ENCODE measurements around the gene PTGS1. TPM values are rescaled to one million over a fixed set of nuclear protein-coding genes. Genes with fewer than 3 reads are reported as not detected.

Gene PTGS1
- total and polyA plus RNA-seq, 9 of the 15 experiments (the other 6 are each of a cell fraction or from before 2014, with no cell fraction given), result 3.4 to 12.9 (median 5.3) TPM

DNA sequence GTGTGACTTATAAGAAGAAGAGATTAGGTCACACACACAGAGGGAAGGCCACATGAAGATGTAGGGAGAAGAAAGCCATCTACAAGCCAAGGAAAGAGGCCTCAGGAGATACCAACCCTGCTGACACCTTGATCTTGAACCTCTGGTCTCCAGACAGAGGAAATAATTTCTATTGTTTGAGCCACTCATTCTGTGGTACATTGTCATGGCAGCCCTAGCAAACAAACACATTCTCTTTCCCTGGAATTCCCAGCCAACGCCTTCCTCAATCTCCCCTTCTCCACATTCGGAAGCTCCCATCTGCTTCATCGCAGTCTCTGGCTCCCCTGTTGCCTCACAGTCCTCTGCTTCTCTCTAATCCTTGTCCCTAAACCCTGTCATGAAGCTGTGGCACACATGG, 16.7 kb downstream of the PTGS1 start:
- Histone ChIP-seq H3K9me1 (ENCODE audit: control insufficient read depth, insufficient read depth, low read length) (no peaks in the 10 kb centered on the region), H3K4me3 (no peak overlapping the region), H4K20me1 (replicated peaks; ENCODE audit: control insufficient read depth, insufficient read depth, low read length) (no peaks in the 10 kb centered on the region), H3K4me2 (ENCODE audit: insufficient read depth, low read length) (no peak overlapping the region), H3K9me3 (replicated peaks; ENCODE audit: control insufficient read depth, insufficient read depth, low read depth, low read length) (no peaks in the 10 kb centered on the region; the same call in 1 of the 2 replicates), H3K36me3 (ENCODE audit: control insufficient read depth, insufficient read depth, low read length) (no peaks in the 10 kb centered on the region), H2AFZ (ENCODE audit: low read depth, low read length) (no peak overlapping the region), H3K4me1 (replicated peaks in 1 of 2; ENCODE audit: control insufficient read depth in 2 of 2, insufficient read depth in 2 of 2, low read length in 2 of 2) (peaks cover 0 to 4% of the 10 kb centered on the region in 2 experiments; a peak in 1 of 5 replicates), H3K27me3 (ENCODE audit: control insufficient read depth in 2 of 2, insufficient read depth in 2 of 2, low read length in 2 of 2) (peaks cover 0 to 6% of the 10 kb centered on the region in 2 experiments; a peak in 2 of 5 replicates), H3K79me2 (ENCODE audit: control insufficient read depth, insufficient read depth, low read length) (no peaks in the 10 kb centered on the region), H3K27ac (ENCODE audit: extremely low read depth, low read depth, low read length) (no peak overlapping the region), H3K9ac (ENCODE audit: insufficient read depth in 1 of 2, low read depth in 2 of 2, low read length in 2 of 2) (no peak overlapping the region)
- TF ChIP-seq BCOR (IDR thresholded peaks at IDR 0.05), result no peak
- TF ChIP-seq, protein P1, sequence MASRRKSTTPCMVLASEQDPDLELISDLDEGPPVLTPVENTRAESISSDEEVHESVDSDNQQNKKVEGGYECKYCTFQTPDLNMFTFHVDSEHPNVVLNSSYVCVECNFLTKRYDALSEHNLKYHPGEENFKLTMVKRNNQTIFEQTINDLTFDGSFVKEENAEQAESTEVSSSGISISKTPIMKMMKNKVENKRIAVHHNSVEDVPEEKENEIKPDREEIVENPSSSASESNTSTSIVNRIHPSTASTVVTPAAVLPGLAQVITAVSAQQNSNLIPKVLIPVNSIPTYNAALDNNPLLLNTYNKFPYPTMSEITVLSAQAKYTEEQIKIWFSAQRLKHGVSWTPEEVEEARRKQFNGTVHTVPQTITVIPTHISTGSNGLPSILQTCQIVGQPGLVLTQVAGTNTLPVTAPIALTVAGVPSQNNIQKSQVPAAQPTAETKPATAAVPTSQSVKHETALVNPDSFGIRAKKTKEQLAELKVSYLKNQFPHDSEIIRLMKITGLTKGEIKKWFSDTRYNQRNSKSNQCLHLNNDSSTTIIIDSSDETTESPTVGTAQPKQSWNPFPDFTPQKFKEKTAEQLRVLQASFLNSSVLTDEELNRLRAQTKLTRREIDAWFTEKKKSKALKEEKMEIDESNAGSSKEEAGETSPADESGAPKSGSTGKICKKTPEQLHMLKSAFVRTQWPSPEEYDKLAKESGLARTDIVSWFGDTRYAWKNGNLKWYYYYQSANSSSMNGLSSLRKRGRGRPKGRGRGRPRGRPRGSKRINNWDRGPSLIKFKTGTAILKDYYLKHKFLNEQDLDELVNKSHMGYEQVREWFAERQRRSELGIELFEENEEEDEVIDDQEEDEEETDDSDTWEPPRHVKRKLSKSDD (conservative IDR thresholded peaks at IDR 0.05; ENCODE audit: low read length), result no peak
- TF ChIP-seq ZNF146 (CRISPR knock-in tag; IDR thresholded peaks at IDR 0.05; ENCODE audit: unreplicated experiment), result no peak
- TF ChIP-seq, protein P2, sequence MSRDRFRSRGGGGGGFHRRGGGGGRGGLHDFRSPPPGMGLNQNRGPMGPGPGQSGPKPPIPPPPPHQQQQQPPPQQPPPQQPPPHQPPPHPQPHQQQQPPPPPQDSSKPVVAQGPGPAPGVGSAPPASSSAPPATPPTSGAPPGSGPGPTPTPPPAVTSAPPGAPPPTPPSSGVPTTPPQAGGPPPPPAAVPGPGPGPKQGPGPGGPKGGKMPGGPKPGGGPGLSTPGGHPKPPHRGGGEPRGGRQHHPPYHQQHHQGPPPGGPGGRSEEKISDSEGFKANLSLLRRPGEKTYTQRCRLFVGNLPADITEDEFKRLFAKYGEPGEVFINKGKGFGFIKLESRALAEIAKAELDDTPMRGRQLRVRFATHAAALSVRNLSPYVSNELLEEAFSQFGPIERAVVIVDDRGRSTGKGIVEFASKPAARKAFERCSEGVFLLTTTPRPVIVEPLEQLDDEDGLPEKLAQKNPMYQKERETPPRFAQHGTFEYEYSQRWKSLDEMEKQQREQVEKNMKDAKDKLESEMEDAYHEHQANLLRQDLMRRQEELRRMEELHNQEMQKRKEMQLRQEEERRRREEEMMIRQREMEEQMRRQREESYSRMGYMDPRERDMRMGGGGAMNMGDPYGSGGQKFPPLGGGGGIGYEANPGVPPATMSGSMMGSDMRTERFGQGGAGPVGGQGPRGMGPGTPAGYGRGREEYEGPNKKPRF (IDR thresholded peaks at IDR 0.05; ENCODE audit: low read depth, low read length), result no peak
- TF ChIP-seq RNF2 (IDR thresholded peaks at IDR 0.05), result no peak
- TF ChIP-seq PPARD (CRISPR knock-in tag; IDR thresholded peaks at IDR 0.05), result no peak
- no peak for TF ChIP-seq TOE1 (IDR thresholded peaks at IDR 0.05; ENCODE audit: borderline replicate concordance)
- no peak for TF ChIP-seq TOE1 (CRISPR knock-in tag; IDR thresholded peaks at IDR 0.05; ENCODE audit: borderline replicate concordance, low read depth)
- no peak for TF ChIP-seq IRF2 (CRISPR knock-in tag; IDR thresholded peaks at IDR 0.05)
- no peak for TF ChIP-seq NUFIP1 (IDR thresholded peaks at IDR 0.05; ENCODE audit: partially characterized antibody)
- TF ChIP-seq ZKSCAN8 (CRISPR knock-in tag; IDR thresholded peaks at IDR 0.05), result no peak
- no peak for TF ChIP-seq FOS (IDR thresholded peaks at IDR 0.05; ENCODE audit: extremely low read depth, insufficient read length)
- intact Hi-C loops (cut with micrococcal nuclease), result no loop called here
- ChIA-PET CTCF (ENCODE audit: low intra/inter-chr PET ratio) (no interaction called here), POLR2A (interaction anchor here (0.8 to 0.9 kb wide), 2 partner anchors 10 to 17 kb away, joined by 3 to 4 read pairs; partner anchors contain the start of gene PTGS1)
- in situ Hi-C loops (cut with MboI), result no loop called here
- FAIRE-seq (no peak), DNase-seq (ENCODE audit: extremely low read depth in 1 of 4, low spot score in 3 of 4) (no peak), ATAC-seq (no peak)
- BruUV-seq (replicated peaks), result no TSS peak
- WGBS (ENCODE audit: insufficient coverage, low coverage, missing lambda C conversion rate), result 52% methylated on average over 3 of the region's 3 CpGs
